Muscle of leg (tissue), 11 donors: ENCODE results near the gene MRPL20. TPM values are rescaled to one million over a fixed set of nuclear protein-coding genes. Genes with fewer than 3 reads are reported as not detected.
A peak's percentile ranks its signal among the peaks of the same experiment; 100 is the strongest.

Experiments
- DNase-seq: peaks from one replicate; pipeline ENCODE4 v3.0.0; 2013
- H3K27ac ChIP-seq: one replicate; pipeline ENCODE4 v1.5.1; 2013; ENCODE audit warnings: mild to moderate bottlenecking, low read length, control low read depth
- H3K27me3 ChIP-seq: one replicate; pipeline ENCODE4 v1.6.1; 2013; ENCODE audit warnings: low read length; ENCODE audit not compliant: control insufficient read depth, insufficient read depth
- H3K36me3 ChIP-seq: one replicate; pipeline ENCODE4 v1.6.1; 2013; ENCODE audit warnings: low read length; ENCODE audit not compliant: control insufficient read depth, insufficient read depth
- H3K4me1 ChIP-seq: one replicate; pipeline ENCODE4 v1.6.1; 2013; ENCODE audit warnings: low read length; ENCODE audit not compliant: control insufficient read depth, insufficient read depth
- H3K4me3 ChIP-seq: one replicate; pipeline ENCODE4 v1.5.1; 2013; ENCODE audit warnings: low read length, control low read depth
- H3K9me3 ChIP-seq: replicated peaks from 2 replicates; pipeline ENCODE4 v1.6.1; 2013; ENCODE audit warnings: low read depth, low read length; ENCODE audit not compliant: control insufficient read depth
- WGBS: methylation state at CpG from one replicate; pipeline ENCODE4 v1.1.5; 2013; ENCODE audit warnings: missing lambda C conversion rate; ENCODE audit not compliant: insufficient coverage; 5-methylcytosine and 5-hydroxymethylcytosine counted together
- polyA plus RNA-seq, 8 donors: library from polyadenylated mRNA; unstranded; fragments of 120-200 nt; gene quantifications; one replicate each; pipeline versions ENCODE4 v1.2.1 to v1.2.3, GENCODE V29; 2013; ENCODE audit warnings: inconsistent platforms in 1 of 8, low replicate concordance in 1 of 8; ENCODE audit not compliant: insufficient read length in 8 of 8, insufficient read depth in 1 of 8
- total RNA-seq: library from RNA; stranded (reverse); fragments of 120-200 nt; gene quantifications from one replicate; pipeline ENCODE4 v1.2.4, GENCODE V29; 2013

MRPL20 gene
- total and polyA plus RNA-seq, 9 donors, result 97.9 to 121 (median 104) TPM

GRCh38 chr1:1399187-1399871 lies 7.8 kb downstream of the MRPL20 start, which contains the start of gene CCNL2:
TSS of gene CCNL2 (minus strand) at chr1:1399335. CDS start at chr1:1399306, 29 bp downstream.
- no peaks in the 10 kb centered on the region for H3K27me3 ChIP-seq
- DNase-seq, result peak; percentile 99
- peaks cover 59% of the 10 kb centered on the region for H3K36me3 ChIP-seq
- H3K4me1 ChIP-seq, result peaks cover 25% of the 10 kb centered on the region
- peak within 1 kb of the TSS; percentile 56 for H3K27ac ChIP-seq
- under 1% methylated on average over 86 of the region's 86 CpGs for WGBS
- peak within 1 kb of the TSS; percentile 92 for H3K4me3 ChIP-seq
- no peaks in the 10 kb centered on the region for H3K9me3 ChIP-seq

DNA sequence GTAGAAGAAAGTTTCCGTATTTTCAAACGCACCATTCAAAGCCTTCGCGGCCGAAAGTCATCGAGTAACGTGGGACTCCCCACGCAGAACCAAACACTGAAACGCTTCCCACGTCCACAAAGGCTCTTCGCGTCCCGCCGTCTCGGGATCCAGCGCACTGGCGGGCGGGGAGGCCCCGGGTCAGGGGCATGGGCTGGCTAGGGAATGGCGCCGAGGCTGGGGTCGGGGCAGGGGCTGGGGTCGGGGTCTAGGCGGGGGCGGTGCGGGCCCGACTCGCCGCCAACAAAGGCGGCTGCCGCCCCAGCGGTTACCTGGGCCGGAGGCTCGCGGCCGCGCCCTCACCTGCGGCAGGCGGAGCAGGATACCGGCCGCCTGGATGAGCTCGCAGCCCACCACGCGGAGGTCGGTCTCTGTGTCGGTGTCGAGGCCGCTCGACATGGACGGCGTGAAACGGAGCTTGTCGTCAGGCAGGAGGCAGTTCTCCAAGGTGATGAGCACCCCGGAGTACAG lies 8.4 kb downstream of the MRPL20 start:
- Histone ChIP-seq H3K36me3 (peaks cover 62% of the 10 kb centered on the region), H3K27me3 (no peaks in the 10 kb centered on the region), H3K9me3 (no peaks in the 10 kb centered on the region), H3K27ac (peak overlapping the region; percentile 42), H3K4me1 (peaks cover 25% of the 10 kb centered on the region), H3K4me3 (peak overlapping the region; percentile 92)
- DNase-seq, result no peak
- WGBS, result under 1% methylated on average over 51 of the region's 54 CpGs

- Histone ChIP-seq H3K9me3 (no peaks in the 10 kb centered on the region), H3K4me3 (peak overlapping the region; percentile 92), H3K36me3 (peaks cover 65% of the 10 kb centered on the region), H3K27ac (no peak overlapping the region), H3K4me1 (peaks cover 25% of the 10 kb centered on the region), H3K27me3 (no peaks in the 10 kb centered on the region)
- 60% methylated on average over 11 of the region's 19 CpGs for WGBS
- no peak for DNase-seq
Measured at GRCh38 chr1:1397839-1398523, 9.1 kb downstream of the MRPL20 start.

DNA sequence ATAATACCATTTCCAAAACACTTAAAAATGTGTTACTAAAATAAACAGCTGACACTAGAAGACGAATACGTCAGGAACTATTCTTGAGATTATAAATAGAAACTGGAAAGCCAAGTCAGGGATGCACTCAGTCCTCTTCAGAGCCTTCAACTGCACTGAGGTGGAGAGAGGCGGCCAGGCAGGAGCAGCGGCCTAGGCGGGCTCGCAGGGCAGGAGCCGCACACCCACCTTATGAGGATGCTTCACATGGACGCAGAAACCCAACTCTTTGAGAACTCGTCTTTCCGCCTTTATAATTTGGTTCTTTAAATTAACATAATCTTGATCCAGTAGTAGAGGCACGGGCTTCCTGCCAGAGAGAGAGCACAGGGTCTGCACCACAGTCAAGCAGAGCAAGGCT lies 11.9 kb downstream of the MRPL20 start:
- Histone ChIP-seq H3K27ac (no peak overlapping the region), H3K4me3 (no peak overlapping the region), H3K36me3 (peaks cover 68% of the 10 kb centered on the region), H3K4me1 (peaks cover 14% of the 10 kb centered on the region), H3K9me3 (no peaks in the 10 kb centered on the region), H3K27me3 (no peaks in the 10 kb centered on the region)
- no peak for DNase-seq
- 91% methylated on average over 6 of the region's 11 CpGs for WGBS

GRCh38 chr1:1394116-1394515 lies 13.0 kb downstream of the MRPL20 start:
- H3K36me3 ChIP-seq, result peaks cover 78% of the 10 kb centered on the region
- no peaks in the 10 kb centered on the region for H3K9me3 ChIP-seq
- WGBS, result 94% methylated on average over 4 of the region's 7 CpGs
- peaks cover 10% of the 10 kb centered on the region for H3K4me1 ChIP-seq
- no peak overlapping the region for H3K27ac ChIP-seq
- H3K27me3 ChIP-seq, result no peaks in the 10 kb centered on the region
- no peak overlapping the region for H3K4me3 ChIP-seq
- no peak for DNase-seq

- Histone ChIP-seq H3K27ac (no peak overlapping the region), H3K27me3 (no peaks in the 10 kb centered on the region), H3K9me3 (no peaks in the 10 kb centered on the region), H3K4me3 (no peak overlapping the region), H3K4me1 (peaks cover 10% of the 10 kb centered on the region), H3K36me3 (peaks cover 84% of the 10 kb centered on the region)
- 94% methylated on average over 9 of the region's 11 CpGs for WGBS
- DNase-seq, result no peak
Measured at GRCh38 chr1:1393428-1393827, 13.7 kb downstream of the MRPL20 start.

DNA sequence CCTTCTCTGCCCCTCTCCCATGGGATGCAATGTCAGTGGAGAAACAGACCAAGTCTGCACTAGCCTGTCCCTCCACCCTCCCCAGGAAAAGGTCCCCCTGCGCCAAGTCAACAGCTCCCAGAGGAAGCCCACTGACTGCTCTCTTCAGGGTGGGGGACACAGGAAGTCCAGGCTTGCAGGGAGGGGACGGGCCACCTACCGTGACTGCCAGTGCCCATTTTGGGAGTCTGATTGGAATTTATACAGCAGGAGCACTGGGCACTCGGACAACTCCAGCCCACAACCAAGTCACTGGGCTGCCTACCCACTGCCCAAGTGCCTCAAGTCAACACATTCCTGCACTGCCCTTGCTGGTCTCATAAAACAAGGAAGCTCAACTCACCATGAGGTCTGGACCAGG lies 14.1 kb downstream of the MRPL20 start:
- Histone ChIP-seq H3K4me3 (no peak overlapping the region), H3K27ac (no peak overlapping the region), H3K4me1 (peaks cover 6% of the 10 kb centered on the region), H3K36me3 (peaks cover 84% of the 10 kb centered on the region), H3K9me3 (no peaks in the 10 kb centered on the region), H3K27me3 (no peaks in the 10 kb centered on the region)
- DNase-seq, result no peak
- 92% methylated on average over 3 of the region's 4 CpGs for WGBS

DNA sequence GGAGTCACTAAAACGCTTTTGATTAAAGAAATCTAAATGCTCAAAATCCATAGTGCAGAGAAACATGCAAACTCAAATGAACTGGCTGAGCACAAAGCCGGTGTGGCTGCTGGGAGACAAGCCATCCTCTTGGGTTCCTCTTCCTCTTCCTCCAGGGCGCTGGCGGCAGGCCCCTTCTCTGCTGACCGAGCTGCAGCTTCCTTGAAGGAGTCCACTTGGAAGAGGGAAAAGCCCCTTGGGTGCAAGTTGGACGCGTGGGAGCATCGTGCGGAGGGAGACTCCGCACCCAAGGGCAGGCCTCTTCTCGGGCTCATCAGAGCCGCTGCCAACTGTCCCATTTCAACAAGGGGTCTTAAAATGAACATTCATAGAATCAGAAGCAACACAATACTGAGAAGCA lies 15.9 kb downstream of the MRPL20 start:
- 91% methylated on average over 10 of the region's 12 CpGs for WGBS
- DNase-seq, result no peak
- Histone ChIP-seq H3K27me3 (no peaks in the 10 kb centered on the region), H3K9me3 (no peaks in the 10 kb centered on the region), H3K4me1 (no peaks in the 10 kb centered on the region), H3K36me3 (peaks cover 90% of the 10 kb centered on the region), H3K27ac (no peak overlapping the region), H3K4me3 (no peak overlapping the region)

GRCh38 chr1:1390675-1391074 lies 16.4 kb downstream of the MRPL20 start:
- Histone ChIP-seq H3K36me3 (peaks cover 93% of the 10 kb centered on the region), H3K27me3 (no peaks in the 10 kb centered on the region), H3K4me3 (no peak overlapping the region), H3K9me3 (no peaks in the 10 kb centered on the region), H3K27ac (no peak overlapping the region), H3K4me1 (no peaks in the 10 kb centered on the region)
- 90% methylated on average over 8 of the region's 12 CpGs for WGBS
- DNase-seq, result no peak

GRCh38 chr1:1388078-1388472 lies 19.0 kb downstream of the MRPL20 start:
- no peaks in the 10 kb centered on the region for H3K9me3 ChIP-seq
- no peak overlapping the region for H3K27ac ChIP-seq
- H3K36me3 ChIP-seq, result peaks cover 77% of the 10 kb centered on the region
- 98% methylated on average over 10 of the region's 16 CpGs for WGBS
- H3K27me3 ChIP-seq, result no peaks in the 10 kb centered on the region
- DNase-seq, result no peak
- no peaks in the 10 kb centered on the region for H3K4me1 ChIP-seq
- no peak overlapping the region for H3K4me3 ChIP-seq
